GM12874 (cell line): ENCODE measurements around the gene PPIG.

ENCODE experiments used
- CTCF ChIP-seq: IDR thresholded peaks from 2 replicates; pipeline ENCODE4 v1.5.1; 2011; ENCODE audit warnings: low read depth, mild to moderate bottlenecking, control low read depth, low read length, moderate library complexity; ENCODE audit not compliant: insufficient read depth

Gene PPIG

GRCh38 chr2:169662744-169663143 lies 78.6 kb downstream of the PPIG start:
- TF ChIP-seq CTCF = no peak

- no peak for TF ChIP-seq CTCF
These were observed 79.1 kb downstream of the PPIG start for GRCh38 chr2:169663247-169663646.

- no peak for TF ChIP-seq CTCF
These were observed 80.4 kb downstream of the PPIG start for GRCh38 chr2:169664600-169664977.

GRCh38 chr2:169664978-169665930 lies 81.1 kb downstream of the PPIG start:
- no peak for TF ChIP-seq CTCF

- no peak for TF ChIP-seq CTCF
These were observed 83.4 kb downstream of the PPIG start for GRCh38 chr2:169667583-169667982.

GRCh38 chr2:169670215-169670651 lies 86.1 kb downstream of the PPIG start:
- TF ChIP-seq CTCF = no peak

- TF ChIP-seq CTCF = no peak
These were observed 86.8 kb downstream of the PPIG start for GRCh38 chr2:169670937-169671336.
